Measurements from ENCODE around the gene RBM5. TPM values are rescaled to one million over a fixed set of nuclear protein-coding genes. Genes with fewer than 3 reads are reported as not detected.

RBM5 gene
- total RNA-seq, 1 experiment from 2014 or later = 89.1 TPM

DNA sequence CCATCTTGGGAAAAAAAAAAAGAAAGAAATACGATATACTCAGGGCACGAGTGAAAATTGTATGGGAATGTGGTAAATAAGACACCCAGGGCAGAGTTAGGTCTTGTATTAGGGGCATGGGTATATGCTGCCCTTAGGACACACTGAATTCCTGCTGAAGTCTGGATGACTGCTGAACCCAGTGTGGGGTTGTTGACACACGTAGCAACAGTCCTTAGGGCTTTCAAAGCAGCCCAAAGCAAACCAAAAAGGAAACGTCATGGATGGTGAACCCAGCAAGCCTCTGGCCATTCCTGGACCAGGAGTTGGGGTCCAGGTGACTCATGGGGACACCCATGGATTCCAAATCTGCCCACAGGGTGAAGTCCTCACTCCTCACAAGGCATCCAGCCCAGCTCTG, 39.3 kb downstream of the RBM5 start (continued):
- TF ChIP-seq, protein P1, sequence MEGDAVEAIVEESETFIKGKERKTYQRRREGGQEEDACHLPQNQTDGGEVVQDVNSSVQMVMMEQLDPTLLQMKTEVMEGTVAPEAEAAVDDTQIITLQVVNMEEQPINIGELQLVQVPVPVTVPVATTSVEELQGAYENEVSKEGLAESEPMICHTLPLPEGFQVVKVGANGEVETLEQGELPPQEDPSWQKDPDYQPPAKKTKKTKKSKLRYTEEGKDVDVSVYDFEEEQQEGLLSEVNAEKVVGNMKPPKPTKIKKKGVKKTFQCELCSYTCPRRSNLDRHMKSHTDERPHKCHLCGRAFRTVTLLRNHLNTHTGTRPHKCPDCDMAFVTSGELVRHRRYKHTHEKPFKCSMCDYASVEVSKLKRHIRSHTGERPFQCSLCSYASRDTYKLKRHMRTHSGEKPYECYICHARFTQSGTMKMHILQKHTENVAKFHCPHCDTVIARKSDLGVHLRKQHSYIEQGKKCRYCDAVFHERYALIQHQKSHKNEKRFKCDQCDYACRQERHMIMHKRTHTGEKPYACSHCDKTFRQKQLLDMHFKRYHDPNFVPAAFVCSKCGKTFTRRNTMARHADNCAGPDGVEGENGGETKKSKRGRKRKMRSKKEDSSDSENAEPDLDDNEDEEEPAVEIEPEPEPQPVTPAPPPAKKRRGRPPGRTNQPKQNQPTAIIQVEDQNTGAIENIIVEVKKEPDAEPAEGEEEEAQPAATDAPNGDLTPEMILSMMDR (IDR thresholded peaks at IDR 0.05 in 2 of 3, conservative IDR thresholded peaks at IDR 0.05 in 1 of 3; ENCODE audit: borderline replicate concordance in 1 of 3, insufficient read depth in 1 of 3, low read depth in 2 of 3, low read length in 2 of 3) = no peak
- no peak for TF ChIP-seq SRF (IDR thresholded peaks at IDR 0.05; ENCODE audit: low read depth)
- TF ChIP-seq CBX3 (IDR thresholded peaks at IDR 0.05; ENCODE audit: low read depth) = no peak

DNA sequence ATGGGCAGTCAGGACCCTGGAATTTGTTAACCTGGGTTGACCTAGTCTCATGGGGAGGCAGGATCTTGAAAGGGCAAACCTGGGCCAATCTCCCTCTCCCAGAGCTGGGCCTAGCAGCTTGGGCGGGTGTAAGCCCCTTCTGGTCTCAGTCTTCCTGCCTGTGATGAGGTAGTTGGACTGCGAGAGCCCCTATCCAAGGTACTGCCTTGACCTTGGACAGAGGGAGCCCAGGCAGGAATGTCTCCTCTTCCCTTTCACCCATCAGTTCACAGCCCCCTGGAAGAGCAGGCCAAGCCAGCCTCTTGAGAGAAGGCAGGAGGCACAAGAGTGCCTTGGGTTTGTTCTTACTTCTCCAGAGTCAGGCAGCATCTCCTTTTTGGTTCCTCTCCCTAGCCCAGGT, 41.7 kb downstream of the RBM5 start:
- intact Hi-C loops (cut with micrococcal nuclease) = no loop called here
- H3K79me2 ChIP-seq (ENCODE audit: insufficient read depth, low read length) = no peaks in the 10 kb centered on the region
- RAD21 ChIA-PET (ENCODE audit: low non-redundant PET in 1 of 2, low total read pairs in 2 of 2, uncharacterized antibody in 2 of 2, unreplicated experiment in 2 of 2) = no interaction called here
- H3K9ac ChIP-seq (ENCODE audit: low read length) = no peak overlapping the region
- H3K9me2 ChIP-seq (ENCODE audit: insufficient read depth) = no peaks in the 10 kb centered on the region
- no peak overlapping the region for H3K4me2 ChIP-seq (ENCODE audit: low read length)
- no peak overlapping the region for H3K4me3 ChIP-seq (replicated peaks in 1 of 2; ENCODE audit: low read depth in 1 of 2, low read length in 2 of 2)
- H3K27me3 ChIP-seq (ENCODE audit: insufficient read depth, low read length) = no peaks in the 10 kb centered on the region
- no peak for ATAC-seq
- no peak overlapping the region for H2AFZ ChIP-seq (ENCODE audit: low read depth, low read length, poor library complexity, severe bottlenecking)
- no TSS peak for BruUV-seq (replicated peaks)
- POLR2A ChIA-PET = no interaction called here
- H3K36me3 ChIP-seq (ENCODE audit: control insufficient read depth in 1 of 2, insufficient read depth in 2 of 2, low read length in 2 of 2) = no peaks in the 10 kb centered on the region
- no peak for DNase-seq (ENCODE audit: low read depth, low spot score)
- CTCF ChIA-PET = no interaction called here
- no peaks in the 10 kb centered on the region for H3K4me1 ChIP-seq (ENCODE audit: control insufficient read depth in 1 of 2, insufficient read depth in 2 of 2, low read length in 2 of 2)
- TF ChIP-seq POLR2A (IDR thresholded peaks at IDR 0.05; ENCODE audit: borderline replicate concordance, extremely low read depth, insufficient read depth, insufficient read length) (no peak), SRF (IDR thresholded peaks at IDR 0.05; ENCODE audit: low read depth) (no peak), POLR2AphosphoS5 (IDR thresholded peaks at IDR 0.05; ENCODE audit: low read depth, low read length) (no peak), YY1 (IDR thresholded peaks at IDR 0.05; ENCODE audit: extremely low read depth, insufficient replicate concordance, low read depth, low read length) (no peak), FOSL1 (IDR thresholded peaks at IDR 0.05; ENCODE audit: low read depth) (no peak), ZNF274 (IDR thresholded peaks at IDR 0.05; ENCODE audit: low read depth, low read length) (no peak), TCF7L2 (IDR thresholded peaks at IDR 0.05; ENCODE audit: borderline replicate concordance, extremely low read depth, insufficient read depth, insufficient read length) (no peak), ELF1 (IDR thresholded peaks at IDR 0.05; ENCODE audit: borderline replicate concordance, low read depth) (no peak), ZFX (IDR thresholded peaks at IDR 0.05) (no peak), EZH2 (IDR thresholded peaks at IDR 0.05) (no peak)
- TF ChIP-seq, protein P2, sequence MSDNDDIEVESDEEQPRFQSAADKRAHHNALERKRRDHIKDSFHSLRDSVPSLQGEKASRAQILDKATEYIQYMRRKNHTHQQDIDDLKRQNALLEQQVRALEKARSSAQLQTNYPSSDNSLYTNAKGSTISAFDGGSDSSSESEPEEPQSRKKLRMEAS (IDR thresholded peaks at IDR 0.05) = no peak
- TF ChIP-seq, protein P3, sequence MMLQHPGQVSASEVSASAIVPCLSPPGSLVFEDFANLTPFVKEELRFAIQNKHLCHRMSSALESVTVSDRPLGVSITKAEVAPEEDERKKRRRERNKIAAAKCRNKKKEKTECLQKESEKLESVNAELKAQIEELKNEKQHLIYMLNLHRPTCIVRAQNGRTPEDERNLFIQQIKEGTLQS (IDR thresholded peaks at IDR 0.05) = no peak
- TF ChIP-seq, protein P1 (IDR thresholded peaks at IDR 0.05 in 2 of 3, conservative IDR thresholded peaks at IDR 0.05 in 1 of 3; ENCODE audit: borderline replicate concordance in 1 of 3, insufficient read depth in 1 of 3, low read depth in 2 of 3, low read length in 2 of 3) = no peak
- TF ChIP-seq, protein P4, sequence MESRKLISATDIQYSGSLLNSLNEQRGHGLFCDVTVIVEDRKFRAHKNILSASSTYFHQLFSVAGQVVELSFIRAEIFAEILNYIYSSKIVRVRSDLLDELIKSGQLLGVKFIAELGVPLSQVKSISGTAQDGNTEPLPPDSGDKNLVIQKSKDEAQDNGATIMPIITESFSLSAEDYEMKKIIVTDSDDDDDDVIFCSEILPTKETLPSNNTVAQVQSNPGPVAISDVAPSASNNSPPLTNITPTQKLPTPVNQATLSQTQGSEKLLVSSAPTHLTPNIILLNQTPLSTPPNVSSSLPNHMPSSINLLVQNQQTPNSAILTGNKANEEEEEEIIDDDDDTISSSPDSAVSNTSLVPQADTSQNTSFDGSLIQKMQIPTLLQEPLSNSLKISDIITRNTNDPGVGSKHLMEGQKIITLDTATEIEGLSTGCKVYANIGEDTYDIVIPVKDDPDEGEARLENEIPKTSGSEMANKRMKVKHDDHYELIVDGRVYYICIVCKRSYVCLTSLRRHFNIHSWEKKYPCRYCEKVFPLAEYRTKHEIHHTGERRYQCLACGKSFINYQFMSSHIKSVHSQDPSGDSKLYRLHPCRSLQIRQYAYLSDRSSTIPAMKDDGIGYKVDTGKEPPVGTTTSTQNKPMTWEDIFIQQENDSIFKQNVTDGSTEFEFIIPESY (IDR thresholded peaks at IDR 0.05; ENCODE audit: extremely low read depth, insufficient replicate concordance, low read length) = no peak
- no peak overlapping the region for H3K27ac ChIP-seq (ENCODE audit: low read depth, low read length)
- H4K20me1 ChIP-seq (ENCODE audit: insufficient read depth) = no peaks in the 10 kb centered on the region
- H3K9me3 ChIP-seq (ENCODE audit: control insufficient read depth in 1 of 2, insufficient read depth in 1 of 2, low read depth in 1 of 2, low read length in 2 of 2) = no peaks in the 10 kb centered on the region
